GM21717 (cell line): ENCODE data around the gene ACP5.

ENCODE experiments used
- ATAC-seq: cut with Tn5 transposase; IDR thresholded peaks from one replicate; pipeline ENCODE4 v1.9.1; 2021; ENCODE audit warnings: mild to moderate bottlenecking, moderate library complexity; ENCODE audit not compliant: unreplicated experiment

ACP5 gene

DNA sequence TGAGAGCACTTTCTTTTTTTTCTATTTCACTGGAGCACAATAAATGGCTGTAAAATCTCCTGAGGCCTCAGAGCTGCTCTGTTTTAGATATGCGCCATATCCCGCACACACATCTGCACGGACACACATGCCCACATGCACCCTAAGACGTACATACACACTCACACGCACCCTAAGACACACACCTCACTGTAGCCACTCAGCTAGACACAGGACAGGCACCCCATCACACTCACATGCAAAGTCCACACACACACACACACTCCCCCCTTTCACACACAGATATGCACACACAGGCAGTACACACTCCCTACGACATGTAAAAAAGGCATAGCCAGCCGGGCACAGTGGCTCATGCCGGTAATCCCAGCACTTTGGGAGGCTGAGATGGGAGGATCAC is 27.2 kb downstream of the ACP5 start:
- ATAC-seq, result no peak

- ATAC-seq, result no peak
Observed at GRCh38 chr19:11549386-11549953, 28.0 kb downstream of the ACP5 start.

- no peak for ATAC-seq
Observed at GRCh38 chr19:11547929-11548700, 29.3 kb downstream of the ACP5 start.

GRCh38 chr19:11541238-11541637 is 36.2 kb downstream of the ACP5 start:
- ATAC-seq, result no peak

- ATAC-seq, result no peak
Observed at GRCh38 chr19:11540645-11541044, 36.8 kb downstream of the ACP5 start.

- ATAC-seq, result no peak
Observed at GRCh38 chr19:11539495-11540365, 37.7 kb downstream of the ACP5 start.

DNA sequence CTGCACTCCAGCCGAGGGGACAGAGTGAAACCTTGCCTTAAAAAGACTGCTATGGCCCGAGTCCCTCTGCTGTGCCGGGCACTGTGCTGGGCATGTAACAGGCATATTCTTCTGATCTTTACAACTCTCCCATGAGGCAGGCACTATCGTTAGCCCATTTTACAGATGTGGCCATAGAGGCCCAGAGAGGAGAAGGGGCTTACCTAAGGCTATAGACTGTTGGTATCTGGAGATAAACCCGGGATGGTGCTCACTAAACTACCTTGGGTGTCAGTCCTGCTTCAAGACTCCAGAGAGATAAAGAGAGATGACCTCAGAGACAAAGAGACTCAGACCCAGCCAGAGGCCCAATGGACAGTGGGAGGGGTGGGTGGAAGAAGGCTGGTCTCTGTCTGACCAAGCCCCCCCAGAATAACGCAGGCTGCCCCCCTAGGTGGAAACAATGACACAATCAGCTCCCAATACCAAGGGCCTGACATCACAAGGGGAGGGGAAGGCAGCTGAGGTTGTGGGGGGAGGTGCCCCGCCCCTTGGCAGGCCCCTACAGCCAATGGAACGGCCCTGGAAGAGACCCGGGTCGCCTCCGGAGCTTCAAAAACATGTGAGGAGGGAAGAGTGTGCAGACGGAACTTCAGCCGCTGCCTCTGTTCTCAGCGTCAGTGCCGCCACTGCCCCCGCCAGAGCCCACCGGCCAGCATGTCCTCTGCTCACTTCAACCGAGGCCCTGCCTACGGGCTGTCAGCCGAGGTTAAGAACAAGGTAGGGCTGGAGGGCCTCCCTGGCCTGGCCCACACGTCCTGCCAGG is 39.0 kb downstream of the ACP5 start, which contains the start of gene CNN1:
Gene CNN1, plus strand, starts transcription at position 620 of the 805 bp plus-strand sequence. Its CDS starts 77 bp downstream, at position 697.
- no peak for ATAC-seq

DNA sequence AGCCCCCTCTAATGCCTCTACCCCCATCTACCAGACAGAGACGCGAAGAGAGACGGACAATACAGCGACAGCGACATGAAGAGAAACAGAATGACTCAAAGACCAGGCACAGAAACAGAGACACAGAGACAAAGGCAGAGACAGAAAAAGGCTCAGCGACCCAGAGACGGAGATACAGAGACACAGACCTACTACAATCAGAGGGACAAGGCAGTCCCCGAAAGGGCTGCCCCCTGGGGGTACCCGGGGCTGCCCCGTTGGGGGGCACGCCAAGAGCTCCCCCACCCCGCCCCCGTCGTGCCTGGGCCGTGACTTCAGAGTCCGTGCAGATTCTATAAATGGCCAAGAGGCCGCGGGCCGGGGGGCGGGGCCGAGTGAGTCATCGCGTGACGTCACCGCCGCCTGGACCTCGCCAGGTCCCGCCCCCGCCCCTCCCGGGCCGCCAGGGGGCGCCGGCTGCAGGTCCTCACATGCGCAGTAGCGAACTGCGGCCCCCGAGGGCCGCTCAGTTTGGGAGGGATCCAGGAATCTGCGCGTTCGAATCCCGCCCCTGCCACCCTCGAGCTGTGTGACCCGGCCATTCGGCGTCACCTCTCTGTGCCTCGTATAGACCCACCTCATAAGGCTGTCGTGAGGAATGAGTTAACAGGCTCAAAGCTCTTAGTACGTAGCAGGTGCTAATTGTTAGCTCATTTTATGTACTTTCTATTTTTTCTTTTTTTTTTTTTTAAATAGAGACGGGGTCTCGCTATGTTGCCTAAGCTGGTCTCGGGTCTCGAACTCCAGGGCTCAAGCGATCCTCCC is 41.5 kb downstream of the ACP5 start:
- no peak for ATAC-seq

DNA sequence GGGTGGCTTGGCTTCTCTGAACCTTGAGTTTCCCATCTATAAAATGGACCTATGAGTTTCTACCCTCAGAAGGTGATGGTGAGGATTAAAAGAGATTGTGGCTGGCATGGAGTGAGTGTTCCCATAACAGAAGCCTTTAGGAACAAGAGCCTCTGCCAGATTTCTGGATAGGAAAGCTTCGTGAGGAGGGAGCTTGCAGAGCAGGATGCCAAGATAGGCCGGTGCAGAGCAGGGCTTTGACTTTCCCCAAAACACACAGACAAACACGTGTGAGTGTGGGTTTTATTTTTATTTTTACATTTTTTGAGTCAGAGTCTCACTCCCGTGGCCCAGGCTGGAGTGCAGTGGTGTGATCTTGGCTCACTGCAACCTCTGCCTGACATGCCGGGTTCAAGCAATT is 42.5 kb downstream of the ACP5 start:
- no peak for ATAC-seq

GRCh38 chr19:11534538-11534937 is 42.9 kb downstream of the ACP5 start:
- ATAC-seq, result no peak

DNA sequence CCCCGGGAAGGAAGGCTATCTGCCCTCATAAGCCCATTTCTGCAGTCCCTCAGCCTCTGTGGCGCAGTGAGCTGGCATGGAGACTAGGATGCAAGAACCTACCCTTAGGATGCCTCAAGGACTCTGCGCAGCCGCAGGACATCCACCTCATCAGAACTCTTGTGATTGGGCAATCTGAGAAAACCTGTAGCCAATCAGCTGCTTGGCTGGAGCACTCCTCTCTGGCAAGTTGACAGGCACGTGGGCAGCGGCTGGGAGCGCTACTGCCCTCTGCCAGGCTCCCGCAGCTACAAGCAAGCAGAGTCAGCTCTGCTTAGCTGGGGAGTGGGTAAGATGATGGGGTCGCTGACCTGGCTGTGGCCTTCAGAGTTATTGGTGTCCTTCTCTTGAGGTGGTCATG is 47.0 kb downstream of the ACP5 start:
- no peak for ATAC-seq

DNA sequence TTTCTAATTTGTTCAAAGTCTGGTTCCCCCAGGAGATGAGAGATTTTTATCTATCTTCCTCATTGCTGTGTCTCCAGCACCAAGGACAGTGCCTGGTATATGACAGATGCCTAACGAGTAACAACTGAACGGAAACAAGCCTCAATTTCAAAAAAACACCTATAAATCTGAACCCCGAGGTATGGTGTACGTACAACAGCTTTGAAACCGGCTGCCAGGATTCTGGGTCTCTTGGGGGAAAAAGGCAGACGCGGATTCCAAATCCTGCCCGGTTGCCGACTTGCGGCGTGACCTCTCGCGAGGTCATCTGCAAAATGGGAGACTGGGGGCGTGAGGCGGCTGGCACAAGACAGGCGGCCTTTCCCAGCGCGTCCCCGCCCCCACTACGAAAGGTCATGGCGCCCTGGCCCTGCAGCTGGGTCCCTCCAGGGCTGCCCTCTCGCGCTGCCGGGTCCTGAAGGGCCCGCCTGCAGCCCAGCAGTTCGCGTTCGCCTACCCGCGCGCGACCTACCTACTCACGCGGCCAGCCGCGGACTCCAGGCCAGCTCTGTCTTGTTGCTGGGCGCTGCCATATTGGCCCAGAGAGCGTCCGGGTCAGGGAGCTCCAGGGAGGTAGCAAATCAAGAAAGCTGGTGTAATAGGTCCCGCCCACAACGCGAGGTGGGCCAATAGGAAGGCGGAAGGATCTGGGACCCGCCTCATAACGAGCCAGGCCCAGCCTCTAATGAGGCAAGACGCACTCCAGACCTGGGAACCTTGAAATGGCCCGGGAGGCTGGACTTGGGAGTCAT is 48.7 kb downstream of the ACP5 start, which contains the start of gene ECSIT:
Gene ECSIT, minus strand, starts transcription at position 584 of the 791 bp plus-strand sequence. CDS start 9,964 bp downstream, outside the sequence.
- ATAC-seq, result peak; percentile 92
